ENCODE results near the gene ZBTB8B.

DNA sequence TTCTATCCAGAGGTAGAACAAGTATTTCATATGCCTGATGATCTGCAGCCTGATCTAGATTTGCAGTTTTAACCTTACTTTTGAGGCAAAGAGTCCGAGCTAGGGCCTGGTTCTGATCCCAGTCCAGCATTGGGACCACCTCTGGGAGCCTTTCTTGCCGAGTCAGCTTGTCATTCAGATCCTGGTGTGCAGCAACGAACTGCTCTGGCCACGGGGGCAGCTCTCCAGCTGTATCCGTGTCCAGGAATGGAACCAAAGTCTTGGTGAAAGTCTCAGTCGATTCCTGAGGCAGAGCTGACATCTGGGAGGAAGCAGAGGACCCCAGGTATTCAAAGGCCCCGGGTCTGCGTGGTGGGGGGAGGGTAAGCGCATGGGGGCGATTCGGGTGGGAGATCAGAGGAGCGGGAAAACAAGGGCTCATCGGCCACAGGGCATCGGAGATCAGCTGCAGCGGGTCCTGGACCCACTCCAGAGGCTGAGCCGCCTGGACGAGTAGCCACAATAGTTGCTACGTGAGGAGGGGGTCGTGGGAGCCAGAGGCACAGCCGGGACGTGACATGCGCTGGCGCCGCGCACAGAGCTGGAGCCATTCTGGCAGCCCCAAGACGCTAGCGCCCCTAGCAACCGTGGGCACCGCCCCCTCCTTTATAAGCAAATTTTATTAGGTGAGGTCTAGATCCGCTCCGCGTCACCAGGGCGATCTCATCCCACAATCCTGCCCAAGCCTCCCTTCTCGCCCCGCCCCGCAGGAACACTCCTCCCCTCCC, 38.2 kb upstream of the ZBTB8B start:
- TF ChIP-seq POLR2AphosphoS5 (IDR thresholded peaks at IDR 0.05; ENCODE audit: low read depth, low read length) (no peak), SMC3 (IDR thresholded peaks at IDR 0.05; ENCODE audit: low read depth, low read length) (no peak), EZH2phosphoT487 (IDR thresholded peaks at IDR 0.05; ENCODE audit: borderline replicate concordance, low read depth) (no peak), EP300 (IDR thresholded peaks at IDR 0.05; ENCODE audit: borderline replicate concordance in 1 of 2, low read depth in 1 of 2, low read length in 1 of 2) (no peak), YY1 (IDR thresholded peaks at IDR 0.05; ENCODE audit: low read depth) (no peak), RAD21 (IDR thresholded peaks at IDR 0.05; ENCODE audit: low read length) (no peak), RCOR1 (IDR thresholded peaks at IDR 0.05; ENCODE audit: low read length) (no peak)
- TF ChIP-seq, protein P1, sequence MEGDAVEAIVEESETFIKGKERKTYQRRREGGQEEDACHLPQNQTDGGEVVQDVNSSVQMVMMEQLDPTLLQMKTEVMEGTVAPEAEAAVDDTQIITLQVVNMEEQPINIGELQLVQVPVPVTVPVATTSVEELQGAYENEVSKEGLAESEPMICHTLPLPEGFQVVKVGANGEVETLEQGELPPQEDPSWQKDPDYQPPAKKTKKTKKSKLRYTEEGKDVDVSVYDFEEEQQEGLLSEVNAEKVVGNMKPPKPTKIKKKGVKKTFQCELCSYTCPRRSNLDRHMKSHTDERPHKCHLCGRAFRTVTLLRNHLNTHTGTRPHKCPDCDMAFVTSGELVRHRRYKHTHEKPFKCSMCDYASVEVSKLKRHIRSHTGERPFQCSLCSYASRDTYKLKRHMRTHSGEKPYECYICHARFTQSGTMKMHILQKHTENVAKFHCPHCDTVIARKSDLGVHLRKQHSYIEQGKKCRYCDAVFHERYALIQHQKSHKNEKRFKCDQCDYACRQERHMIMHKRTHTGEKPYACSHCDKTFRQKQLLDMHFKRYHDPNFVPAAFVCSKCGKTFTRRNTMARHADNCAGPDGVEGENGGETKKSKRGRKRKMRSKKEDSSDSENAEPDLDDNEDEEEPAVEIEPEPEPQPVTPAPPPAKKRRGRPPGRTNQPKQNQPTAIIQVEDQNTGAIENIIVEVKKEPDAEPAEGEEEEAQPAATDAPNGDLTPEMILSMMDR (IDR thresholded peaks at IDR 0.05): no peak
- TF ChIP-seq, protein P2, sequence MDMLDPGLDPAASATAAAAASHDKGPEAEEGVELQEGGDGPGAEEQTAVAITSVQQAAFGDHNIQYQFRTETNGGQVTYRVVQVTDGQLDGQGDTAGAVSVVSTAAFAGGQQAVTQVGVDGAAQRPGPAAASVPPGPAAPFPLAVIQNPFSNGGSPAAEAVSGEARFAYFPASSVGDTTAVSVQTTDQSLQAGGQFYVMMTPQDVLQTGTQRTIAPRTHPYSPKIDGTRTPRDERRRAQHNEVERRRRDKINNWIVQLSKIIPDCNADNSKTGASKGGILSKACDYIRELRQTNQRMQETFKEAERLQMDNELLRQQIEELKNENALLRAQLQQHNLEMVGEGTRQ (IDR thresholded peaks at IDR 0.05; ENCODE audit: borderline replicate concordance, low read depth, low read length): no peak
- TF ChIP-seq, protein P3, sequence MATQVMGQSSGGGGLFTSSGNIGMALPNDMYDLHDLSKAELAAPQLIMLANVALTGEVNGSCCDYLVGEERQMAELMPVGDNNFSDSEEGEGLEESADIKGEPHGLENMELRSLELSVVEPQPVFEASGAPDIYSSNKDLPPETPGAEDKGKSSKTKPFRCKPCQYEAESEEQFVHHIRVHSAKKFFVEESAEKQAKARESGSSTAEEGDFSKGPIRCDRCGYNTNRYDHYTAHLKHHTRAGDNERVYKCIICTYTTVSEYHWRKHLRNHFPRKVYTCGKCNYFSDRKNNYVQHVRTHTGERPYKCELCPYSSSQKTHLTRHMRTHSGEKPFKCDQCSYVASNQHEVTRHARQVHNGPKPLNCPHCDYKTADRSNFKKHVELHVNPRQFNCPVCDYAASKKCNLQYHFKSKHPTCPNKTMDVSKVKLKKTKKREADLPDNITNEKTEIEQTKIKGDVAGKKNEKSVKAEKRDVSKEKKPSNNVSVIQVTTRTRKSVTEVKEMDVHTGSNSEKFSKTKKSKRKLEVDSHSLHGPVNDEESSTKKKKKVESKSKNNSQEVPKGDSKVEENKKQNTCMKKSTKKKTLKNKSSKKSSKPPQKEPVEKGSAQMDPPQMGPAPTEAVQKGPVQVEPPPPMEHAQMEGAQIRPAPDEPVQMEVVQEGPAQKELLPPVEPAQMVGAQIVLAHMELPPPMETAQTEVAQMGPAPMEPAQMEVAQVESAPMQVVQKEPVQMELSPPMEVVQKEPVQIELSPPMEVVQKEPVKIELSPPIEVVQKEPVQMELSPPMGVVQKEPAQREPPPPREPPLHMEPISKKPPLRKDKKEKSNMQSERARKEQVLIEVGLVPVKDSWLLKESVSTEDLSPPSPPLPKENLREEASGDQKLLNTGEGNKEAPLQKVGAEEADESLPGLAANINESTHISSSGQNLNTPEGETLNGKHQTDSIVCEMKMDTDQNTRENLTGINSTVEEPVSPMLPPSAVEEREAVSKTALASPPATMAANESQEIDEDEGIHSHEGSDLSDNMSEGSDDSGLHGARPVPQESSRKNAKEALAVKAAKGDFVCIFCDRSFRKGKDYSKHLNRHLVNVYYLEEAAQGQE (IDR thresholded peaks at IDR 0.05; ENCODE audit: low read depth, low read length): no peak
